Peyer's patch (tissue), 4 donors: ENCODE measurements around the gene DNAJC24.

ENCODE experiments used
- CTCF ChIP-seq, 6 experiments: fragments of 450-650 bp in 4 of 6; fragments of 200-600 bp in 2 of 6; sonication (generic) in 1 of 6; IDR thresholded peaks; one replicate each; pipeline ENCODE4 v1.5.1; 2017 to 2019; ENCODE audit warnings: antibody characterized with exemption in 6 of 6, mild to moderate bottlenecking in 3 of 6, moderate library complexity in 1 of 6
- POLR2A ChIP-seq, 2 donors: fragments of 450-650 bp; IDR thresholded peaks; one replicate each; pipeline ENCODE4 v1.5.1; 2017; ENCODE audit warnings: antibody characterized with exemption in 2 of 2, mild to moderate bottlenecking in 2 of 2, moderate library complexity in 2 of 2

GRCh38 chr11:31351168-31351567 is 18.5 kb upstream of the DNAJC24 start:
- TF ChIP-seq CTCF (IDR thresholded peaks at IDR 0.05) (no peak), POLR2A (IDR thresholded peaks at IDR 0.05) (no peak)
